D721Med (cell line): Measurements from ENCODE around the gene IL24.

Source experiments
- DNase-seq: peaks from one replicate; pipeline ENCODE4 v3.0.0; 2011; ENCODE audit warnings: low spot score; ENCODE audit not compliant: insufficient read length
- FAIRE-seq: peaks from 2 replicates; lab custom pipeline; 2011; peaks lifted over from hg19 to GRCh38; lab: Jason Lieb, UNC
- TF ChIP-seq, protein P1 (sequence below): IDR thresholded peaks from 2 replicates; pipeline ENCODE4 v1.5.1; 2012; ENCODE audit warnings: mild to moderate bottlenecking, control low read depth; ENCODE audit not compliant: insufficient read depth; ENCODE audit errors: missing control alignments

Gene IL24

DNA sequence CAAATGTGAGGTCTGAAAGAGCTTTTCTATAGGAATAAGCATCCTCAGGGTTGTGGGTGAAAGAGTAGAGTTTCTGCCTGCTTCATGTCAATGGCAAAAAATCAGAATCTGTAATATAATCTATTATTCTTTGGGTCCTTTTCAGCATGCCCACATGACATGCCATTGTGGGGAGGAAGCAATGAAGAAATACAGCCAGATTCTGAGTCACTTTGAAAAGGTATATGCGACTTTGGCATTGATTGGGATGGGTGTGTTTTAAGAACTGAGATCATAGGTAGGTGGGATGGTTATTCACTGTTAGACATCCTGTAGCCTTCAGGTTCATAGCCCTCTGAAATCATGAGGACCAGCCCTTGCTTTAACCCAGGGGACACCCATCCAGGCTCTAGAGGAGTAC is 30.0 kb upstream of the IL24 start:
- TF ChIP-seq, protein P1, sequence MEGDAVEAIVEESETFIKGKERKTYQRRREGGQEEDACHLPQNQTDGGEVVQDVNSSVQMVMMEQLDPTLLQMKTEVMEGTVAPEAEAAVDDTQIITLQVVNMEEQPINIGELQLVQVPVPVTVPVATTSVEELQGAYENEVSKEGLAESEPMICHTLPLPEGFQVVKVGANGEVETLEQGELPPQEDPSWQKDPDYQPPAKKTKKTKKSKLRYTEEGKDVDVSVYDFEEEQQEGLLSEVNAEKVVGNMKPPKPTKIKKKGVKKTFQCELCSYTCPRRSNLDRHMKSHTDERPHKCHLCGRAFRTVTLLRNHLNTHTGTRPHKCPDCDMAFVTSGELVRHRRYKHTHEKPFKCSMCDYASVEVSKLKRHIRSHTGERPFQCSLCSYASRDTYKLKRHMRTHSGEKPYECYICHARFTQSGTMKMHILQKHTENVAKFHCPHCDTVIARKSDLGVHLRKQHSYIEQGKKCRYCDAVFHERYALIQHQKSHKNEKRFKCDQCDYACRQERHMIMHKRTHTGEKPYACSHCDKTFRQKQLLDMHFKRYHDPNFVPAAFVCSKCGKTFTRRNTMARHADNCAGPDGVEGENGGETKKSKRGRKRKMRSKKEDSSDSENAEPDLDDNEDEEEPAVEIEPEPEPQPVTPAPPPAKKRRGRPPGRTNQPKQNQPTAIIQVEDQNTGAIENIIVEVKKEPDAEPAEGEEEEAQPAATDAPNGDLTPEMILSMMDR = no peak
- DNase-seq (no peak), FAIRE-seq (no peak)

DNA sequence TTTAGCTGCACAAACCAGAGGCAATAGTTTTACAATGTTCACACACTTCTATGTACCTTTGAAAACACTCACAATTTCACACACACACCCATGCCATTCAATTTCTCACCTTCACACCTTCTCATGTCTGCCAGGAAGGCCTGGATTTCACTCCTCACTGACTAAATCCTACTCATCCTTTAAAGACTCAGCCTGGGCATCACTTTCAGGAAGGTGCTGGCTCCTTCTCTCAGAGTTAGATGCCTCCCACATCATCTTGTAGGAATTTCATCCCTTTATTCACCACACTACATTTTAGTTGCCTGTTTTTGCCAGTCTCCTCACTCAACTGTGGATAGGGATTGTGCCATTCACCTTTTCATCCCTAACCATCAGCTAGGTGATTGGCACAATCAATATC is 29.5 kb upstream of the IL24 start:
- FAIRE-seq = no peak
- TF ChIP-seq, protein P1 = no peak
- DNase-seq = no peak

DNA sequence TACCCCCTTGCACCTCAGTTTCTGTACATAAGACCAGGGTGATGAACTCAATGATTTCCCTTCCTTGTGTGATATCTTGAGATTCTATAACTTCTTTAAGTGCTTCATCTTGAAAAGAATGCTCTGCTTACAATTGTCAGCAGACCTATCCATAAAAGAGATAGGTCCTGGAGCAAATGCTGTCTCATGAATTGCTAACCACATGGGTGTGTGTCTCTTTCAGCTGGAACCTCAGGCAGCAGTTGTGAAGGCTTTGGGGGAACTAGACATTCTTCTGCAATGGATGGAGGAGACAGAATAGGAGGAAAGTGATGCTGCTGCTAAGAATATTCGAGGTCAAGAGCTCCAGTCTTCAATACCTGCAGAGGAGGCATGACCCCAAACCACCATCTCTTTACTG is 29.0 kb upstream of the IL24 start:
- TF ChIP-seq, protein P1 = no peak
- DNase-seq (no peak), FAIRE-seq (no peak)

DNA sequence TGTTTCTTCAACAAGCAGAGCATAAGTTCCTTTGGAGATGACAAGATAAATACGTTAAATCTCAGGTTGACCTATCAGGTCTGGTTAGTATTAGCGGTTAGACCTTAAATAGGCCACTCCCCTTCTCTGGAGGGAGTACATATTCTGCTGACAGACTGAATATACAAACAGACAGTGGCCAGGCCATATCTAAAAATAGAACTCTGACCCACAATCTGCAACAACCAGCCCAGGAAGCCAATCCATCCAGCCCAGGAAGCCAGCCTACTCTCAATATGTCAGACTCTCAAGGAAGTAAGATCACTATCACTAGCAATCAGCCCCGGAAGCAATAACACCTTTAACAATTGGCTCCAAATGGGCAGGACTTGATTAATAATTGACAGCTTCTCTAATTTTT is 25.1 kb upstream of the IL24 start:
- TF ChIP-seq, protein P1 = no peak
- FAIRE-seq (no peak), DNase-seq (no peak)

DNA sequence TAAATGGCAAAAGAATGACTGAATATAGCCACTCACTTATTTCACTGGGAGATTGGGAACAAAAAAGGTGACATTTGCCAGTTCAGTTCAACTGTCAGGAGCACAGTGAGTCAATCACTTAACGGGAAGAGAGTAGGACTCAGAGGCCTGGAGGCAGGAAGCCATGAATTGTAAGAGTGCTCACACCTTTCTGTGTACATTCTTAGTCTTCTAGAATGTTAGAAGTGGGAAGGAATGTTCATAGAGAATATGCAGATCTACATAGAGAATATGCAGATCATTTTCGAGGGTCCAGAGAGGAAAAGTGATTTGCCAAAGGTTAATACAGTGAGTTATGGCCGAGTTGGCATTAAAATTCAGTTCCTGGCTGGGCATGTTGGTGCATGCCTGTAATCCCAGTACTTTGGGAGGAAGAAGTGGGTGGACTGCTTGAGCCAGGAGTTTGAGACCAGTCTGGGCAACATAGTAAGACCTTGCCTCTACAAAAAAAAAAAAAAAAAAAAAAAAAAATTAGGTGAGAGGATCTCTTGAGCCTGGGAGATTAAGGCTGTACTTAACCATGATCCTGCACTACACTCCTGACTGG is 23.5 kb upstream of the IL24 start:
- TF ChIP-seq, protein P1 = no peak
- FAIRE-seq (no peak), DNase-seq (no peak)

DNA sequence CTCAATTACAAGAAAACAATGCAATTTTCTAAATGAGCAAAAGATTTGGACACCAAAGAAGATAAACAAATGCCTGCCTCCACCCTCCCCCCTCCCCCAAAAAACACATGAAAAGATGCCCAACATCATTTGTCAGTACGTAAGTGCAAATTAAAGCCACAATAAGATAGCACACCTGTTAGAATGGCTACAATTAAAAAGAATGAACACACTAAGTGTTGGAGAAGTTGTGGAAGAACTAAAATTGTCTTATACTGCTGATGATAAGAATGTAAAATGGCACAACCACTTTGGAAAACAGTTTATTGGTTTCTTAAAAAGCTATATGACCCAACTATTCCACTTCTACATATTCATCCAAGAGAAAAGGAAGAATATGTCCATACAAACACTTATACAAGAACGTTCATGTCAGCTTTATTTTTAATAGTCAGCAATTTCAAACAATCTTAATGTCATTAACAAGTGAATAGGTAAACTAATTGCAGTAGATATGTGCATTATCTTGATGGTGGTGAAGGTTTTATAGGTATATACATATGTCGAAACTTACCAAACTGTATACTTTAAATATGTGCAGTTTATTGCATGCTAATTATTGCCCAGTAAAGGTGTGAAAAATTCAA is 21.4 kb upstream of the IL24 start:
- no peak for FAIRE-seq

DNA sequence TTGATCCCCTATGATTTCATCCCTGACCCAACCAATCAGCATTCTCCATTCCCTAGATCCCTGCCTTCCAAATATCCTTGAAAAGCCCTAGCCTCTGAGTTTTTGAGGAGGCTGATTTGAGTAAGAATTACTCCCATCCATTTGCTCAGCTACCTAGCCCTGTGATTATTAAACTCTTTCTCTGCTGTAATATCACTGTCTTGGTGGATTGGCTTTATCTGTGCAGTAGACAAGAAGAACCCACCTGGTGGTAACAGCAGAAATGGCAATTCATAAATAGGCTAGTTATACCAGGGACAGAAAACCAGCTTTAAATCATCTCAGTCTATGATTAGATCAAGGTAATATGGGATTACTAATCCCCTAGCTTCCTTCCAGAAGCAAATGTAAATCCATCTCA is 18.8 kb upstream of the IL24 start:
- DNase-seq (no peak), FAIRE-seq (no peak)
- TF ChIP-seq, protein P1 = no peak

More for the DNA sequence above, 21.4 kb upstream of the IL24 start:
- TF ChIP-seq, protein P1 = no peak
- no peak for DNase-seq
